Measurements from ENCODE around the gene TTLL7. TPM values are rescaled to one million over a fixed set of nuclear protein-coding genes. Genes with fewer than 3 reads are reported as not detected.
A peak's percentile ranks its signal among the peaks of the same experiment; 100 is the strongest.
"Not testable (repeated sequence)": the region's sequence is repeated elsewhere in the genome, so short reads cannot be mapped to it uniquely, and the experiment has no call there.

Gene TTLL7
- total RNA-seq, 1 donor from 2014 or later = 92.7 TPM

DNA sequence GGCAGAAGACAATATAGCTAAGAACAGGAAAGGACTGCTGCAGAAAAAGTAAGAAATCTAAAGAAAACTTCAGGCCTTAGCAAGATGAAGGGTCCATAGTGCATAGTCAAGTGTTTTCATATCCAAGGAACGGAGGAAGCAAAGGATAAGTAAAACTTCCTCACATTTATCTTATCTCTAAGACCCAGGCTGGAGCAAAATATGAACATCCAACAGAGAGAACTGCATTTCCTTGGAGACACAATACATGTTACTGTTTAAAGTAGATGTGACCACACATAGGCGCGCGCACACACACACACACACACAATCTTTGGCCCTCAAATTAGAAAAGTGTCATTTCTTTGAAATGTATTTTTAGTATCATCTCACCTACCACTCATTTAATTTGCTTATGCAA lies 66.7 kb downstream of the TTLL7 start:
- DNase-seq (ENCODE audit: low spot score) = no peak

- DNase-seq (ENCODE audit: low spot score) = peak; percentile 63
These were observed 67.2 kb downstream of the TTLL7 start for GRCh38 chr1:83931658-83932253.

DNA sequence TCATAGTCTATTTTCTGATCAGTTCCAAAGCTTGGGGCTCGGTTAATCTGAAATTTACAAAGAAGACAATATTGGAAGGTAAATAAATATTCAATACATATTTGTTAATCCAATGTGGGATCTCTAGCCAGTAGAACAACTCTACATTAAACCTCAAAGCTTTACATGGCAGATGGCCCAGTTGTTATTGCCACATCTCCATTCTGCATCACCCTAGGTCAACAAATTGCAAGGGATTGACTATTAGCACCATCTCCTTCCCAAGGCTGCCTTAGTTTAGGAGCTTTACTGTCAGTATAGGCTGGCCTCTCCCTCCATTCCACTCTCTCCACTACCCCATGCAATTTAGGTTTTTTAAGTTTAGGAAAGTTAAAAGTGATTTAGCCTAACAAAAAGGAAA lies 69.7 kb downstream of the TTLL7 start:
- no peak for DNase-seq (ENCODE audit: low spot score)

GRCh38 chr1:83928396-83928795 lies 70.5 kb downstream of the TTLL7 start:
- no peak for DNase-seq (ENCODE audit: low spot score)

GRCh38 chr1:83927701-83928100 lies 71.2 kb downstream of the TTLL7 start:
- no peak for DNase-seq (ENCODE audit: low spot score)

DNA sequence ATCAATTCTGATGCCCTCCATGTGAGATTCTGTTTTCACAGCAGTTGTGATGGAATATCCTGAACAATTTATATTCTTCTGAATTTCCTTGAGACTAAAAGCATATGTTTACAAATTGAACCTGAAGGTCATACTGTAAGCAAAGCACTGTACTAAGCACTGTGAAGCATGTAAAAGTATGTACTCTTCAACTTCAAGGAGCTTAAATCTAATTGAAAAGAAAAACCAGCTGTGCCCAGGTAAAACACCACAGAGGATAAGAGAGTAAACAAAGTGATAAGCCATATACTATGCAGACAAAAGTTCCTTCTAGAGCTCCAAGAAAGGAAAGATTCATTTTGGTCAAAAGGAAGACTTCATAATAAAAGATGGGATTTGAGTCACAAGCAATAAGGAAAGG lies 71.9 kb downstream of the TTLL7 start:
- no peak for DNase-seq (ENCODE audit: low spot score)

DNA sequence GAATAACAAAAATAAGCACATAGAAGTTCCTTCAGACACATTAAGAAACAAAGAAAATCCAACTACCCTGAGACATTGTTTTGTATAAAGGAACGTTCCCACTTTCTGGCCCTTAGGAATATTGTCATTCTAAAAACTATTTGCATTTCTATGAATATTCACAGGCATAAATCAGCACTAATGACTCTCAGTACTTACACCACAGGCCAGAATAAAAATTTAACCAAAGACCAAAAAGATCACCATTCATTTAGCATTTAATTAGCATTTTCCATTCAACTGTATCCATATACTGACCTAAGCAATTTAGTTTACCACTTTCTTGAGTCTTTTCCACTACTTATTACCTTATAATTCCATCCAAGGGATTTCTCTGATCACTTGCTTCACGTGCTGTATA lies 75.4 kb downstream of the TTLL7 start:
- no peak for DNase-seq (ENCODE audit: low spot score)

- no peak for DNase-seq (ENCODE audit: low spot score)
These were observed 76.5 kb downstream of the TTLL7 start for GRCh38 chr1:83922431-83922830.

GRCh38 chr1:83920320-83920719 lies 78.6 kb downstream of the TTLL7 start:
- no peak for DNase-seq (ENCODE audit: low spot score)

DNA sequence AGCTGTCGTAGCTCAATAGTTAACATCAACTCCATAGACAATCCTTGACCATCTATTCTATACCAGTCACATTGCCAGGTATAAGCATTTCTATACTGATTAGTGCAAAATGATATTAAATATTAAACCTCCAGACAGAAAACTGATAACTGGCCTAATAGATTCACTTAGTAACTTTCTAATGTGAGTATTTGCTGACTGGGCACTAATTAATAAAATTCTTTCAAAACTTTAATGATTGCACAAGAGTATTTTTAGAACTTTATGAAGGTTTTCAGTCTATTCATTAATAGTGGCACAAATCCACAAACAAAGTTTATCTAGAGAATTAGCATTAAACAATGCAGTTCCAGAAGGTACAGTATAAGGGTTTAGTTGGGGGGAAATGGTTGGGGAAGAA lies 79.1 kb downstream of the TTLL7 start:
- DNase-seq (ENCODE audit: low spot score) = no peak

- DNase-seq (ENCODE audit: low spot score) = no peak
These were observed 80.1 kb downstream of the TTLL7 start for GRCh38 chr1:83918688-83919285.

- DNase-seq (ENCODE audit: low spot score) = no peak
These were observed 81.0 kb downstream of the TTLL7 start for GRCh38 chr1:83917959-83918358.

GRCh38 chr1:83916094-83916493 lies 82.8 kb downstream of the TTLL7 start:
- DNase-seq (ENCODE audit: low spot score) = not testable (repeated sequence)

GRCh38 chr1:83912876-83913275 lies 86.1 kb downstream of the TTLL7 start:
- no peak for DNase-seq (ENCODE audit: low spot score)

DNA sequence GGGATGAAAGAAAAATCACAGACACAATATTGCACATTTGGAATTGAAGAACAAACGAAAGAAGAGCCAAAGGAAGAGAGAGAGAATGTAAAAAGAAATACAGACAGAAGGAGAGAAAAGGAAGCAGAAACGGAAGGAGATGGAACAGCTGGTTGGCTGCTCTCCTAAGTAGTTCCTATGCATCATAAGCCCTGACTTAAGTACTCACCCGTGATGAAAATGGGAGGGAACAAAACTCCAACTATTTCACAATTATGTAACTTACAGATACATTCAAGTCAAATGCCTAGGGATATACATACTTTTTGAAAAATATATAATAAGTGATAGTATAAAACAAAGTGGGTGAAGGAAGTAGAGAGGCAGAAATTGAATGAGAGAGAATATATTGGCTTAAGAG lies 88.5 kb downstream of the TTLL7 start:
- no peak for DNase-seq (ENCODE audit: low spot score)

GRCh38 chr1:83909687-83910086 lies 89.2 kb downstream of the TTLL7 start:
- DNase-seq (ENCODE audit: low spot score) = no peak

GRCh38 chr1:83905315-83905907 lies 93.5 kb downstream of the TTLL7 start:
- DNase-seq (ENCODE audit: low spot score) = peak; percentile 16

GRCh38 chr1:83901547-83902155 lies 97.3 kb downstream of the TTLL7 start:
- DNase-seq (ENCODE audit: low spot score) = no peak

DNA sequence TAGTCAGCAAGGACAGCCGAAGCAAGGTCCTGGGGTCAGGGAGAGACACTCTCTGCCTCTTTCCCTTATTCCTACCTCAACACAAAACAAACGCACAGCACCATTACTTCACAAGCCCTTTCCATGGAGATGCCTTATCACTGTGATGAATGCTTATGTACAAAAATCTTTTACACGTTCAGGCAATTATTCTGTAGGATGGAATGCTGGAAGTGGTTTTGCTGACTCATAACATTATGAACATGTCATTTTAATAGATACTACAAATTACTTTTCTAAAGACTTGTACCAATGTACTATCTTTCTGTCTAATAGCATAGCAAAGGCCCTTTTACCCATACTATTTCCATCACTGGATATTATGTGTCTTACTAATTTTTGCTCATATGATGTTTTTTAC lies 98.4 kb downstream of the TTLL7 start:
- DNase-seq (ENCODE audit: low spot score) = no peak

DNA sequence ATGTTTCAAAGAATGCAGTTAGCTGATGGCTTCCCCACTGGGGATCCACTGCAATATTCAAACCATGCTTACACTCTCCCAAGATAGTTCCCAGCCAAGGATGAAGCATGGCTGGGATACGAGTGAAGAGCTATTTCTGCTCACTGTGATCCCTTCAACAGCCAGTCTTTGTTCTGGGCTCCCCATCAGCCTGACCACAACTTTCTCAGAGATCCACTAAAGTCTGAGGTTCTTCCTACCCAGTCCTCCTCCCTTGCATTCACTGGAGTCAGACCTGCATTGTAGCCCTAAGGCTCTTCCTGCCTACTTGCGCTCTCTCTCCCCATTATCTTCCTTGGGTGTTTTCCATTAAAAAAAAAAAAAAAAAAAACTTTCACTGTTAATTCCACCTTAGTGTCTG lies 101.4 kb downstream of the TTLL7 start:
- no peak for DNase-seq (ENCODE audit: low spot score)

- DNase-seq (ENCODE audit: low spot score) = no peak
These were observed 102.6 kb downstream of the TTLL7 start for GRCh38 chr1:83896299-83896698.

GRCh38 chr1:83889707-83890106 lies 109.2 kb downstream of the TTLL7 start:
- no peak for DNase-seq (ENCODE audit: low spot score)

GRCh38 chr1:83887483-83887882 lies 111.4 kb downstream of the TTLL7 start:
- DNase-seq (ENCODE audit: low spot score) = no peak
